Superior temporal gyrus (tissue), 1 donor: Measurements from ENCODE around the gene ANAPC1.
"Not testable (repeated sequence)": the region's sequence is repeated elsewhere in the genome, so short reads cannot be mapped to it uniquely, and the experiment has no call there.

ENCODE experiments used
- DNase-seq: peaks from one replicate; pipeline ENCODE4 v3.0.0-alpha.2; 2016; ENCODE audit errors: extremely low spot score

ANAPC1 gene

GRCh38 chr2:111905475-111905869 lies 21.5 kb upstream of the ANAPC1 start:
- DNase-seq: not testable (repeated sequence)

- DNase-seq: no peak
Measured at GRCh38 chr2:111904726-111905474, 20.9 kb upstream of the ANAPC1 start.

GRCh38 chr2:111903930-111904439 lies 20.0 kb upstream of the ANAPC1 start:
- DNase-seq: no peak

GRCh38 chr2:111903516-111903915 lies 19.5 kb upstream of the ANAPC1 start:
- DNase-seq: no peak

- DNase-seq: peak; percentile 58
Measured at GRCh38 chr2:111900859-111901258, 16.9 kb upstream of the ANAPC1 start.

- no peak for DNase-seq
Measured at GRCh38 chr2:111898703-111899514, 14.9 kb upstream of the ANAPC1 start.

GRCh38 chr2:111897924-111898702 lies 14.1 kb upstream of the ANAPC1 start, which contains the start of gene MERTK:
Gene MERTK (plus strand): TSS chr2:111898607. CDS start chr2:111898736, 129 bp downstream.
- DNase-seq: peak; percentile 48

- DNase-seq: no peak
Measured at GRCh38 chr2:111897630-111897923, 13.6 kb upstream of the ANAPC1 start.

GRCh38 chr2:111896576-111896975 lies 12.6 kb upstream of the ANAPC1 start:
- DNase-seq: no peak

- no peak for DNase-seq
Measured at GRCh38 chr2:111896024-111896423, 12.0 kb upstream of the ANAPC1 start.

- no peak for DNase-seq
Measured at GRCh38 chr2:111884592-111884964, 585 bp upstream of the ANAPC1 start.

GRCh38 chr2:111872806-111873205 lies 11.2 kb downstream of the ANAPC1 start:
- DNase-seq: not testable (repeated sequence)

GRCh38 chr2:111865124-111865523 lies 18.9 kb downstream of the ANAPC1 start:
- DNase-seq: not testable (repeated sequence)

GRCh38 chr2:111860005-111860404 lies 24.0 kb downstream of the ANAPC1 start:
- not testable (repeated sequence) for DNase-seq

GRCh38 chr2:111852544-111852943 lies 31.4 kb downstream of the ANAPC1 start:
- DNase-seq: not testable (repeated sequence)

- peak; percentile 13 for DNase-seq
Measured at GRCh38 chr2:111850646-111851045, 33.3 kb downstream of the ANAPC1 start.

- DNase-seq: not testable (repeated sequence)
Measured at GRCh38 chr2:111839625-111840282, 44.2 kb downstream of the ANAPC1 start.

- DNase-seq: not testable (repeated sequence)
Measured at GRCh38 chr2:111838992-111839391, 45.0 kb downstream of the ANAPC1 start.

- not testable (repeated sequence) for DNase-seq
Measured at GRCh38 chr2:111834221-111834620, 49.8 kb downstream of the ANAPC1 start.

- DNase-seq: not testable (repeated sequence)
Measured at GRCh38 chr2:111830479-111830878, 53.5 kb downstream of the ANAPC1 start.

GRCh38 chr2:111828217-111828766 lies 55.7 kb downstream of the ANAPC1 start:
- not testable (repeated sequence) for DNase-seq
